Liver (tissue), 9 donors: Measurements from ENCODE around the gene SPAG16. TPM values are rescaled to one million over a fixed set of nuclear protein-coding genes. Genes with fewer than 3 reads are reported as not detected.

ENCODE experiments used
- DNase-seq: peaks from one replicate; pipeline ENCODE4 v3.0.0-alpha.2; 2017; ENCODE audit warnings: low spot score
- H3K27ac ChIP-seq, 2 donors: one replicate each; pipeline ENCODE4 v1.7.0; 2013; ENCODE audit warnings: inconsistent platforms in 2 of 2, low read length in 2 of 2, control low read depth in 1 of 2, low read depth in 1 of 2, mild to moderate bottlenecking in 1 of 2
- H3K27me3 ChIP-seq, 4 donors: one replicate each; pipeline versions ENCODE4 v1.6.1 to v1.7.0; 2013; ENCODE audit warnings: low read length in 3 of 4, inconsistent platforms in 1 of 4, mild to moderate bottlenecking in 1 of 4, moderate library complexity in 1 of 4; ENCODE audit not compliant: control insufficient read depth in 4 of 4, insufficient read depth in 4 of 4
- H3K36me3 ChIP-seq, 4 donors: one replicate each; pipeline versions ENCODE4 v1.6.1 to v1.7.0; 2013; ENCODE audit warnings: low read length in 3 of 4, mild to moderate bottlenecking in 3 of 4, low read depth in 1 of 4, moderate library complexity in 1 of 4; ENCODE audit not compliant: control insufficient read depth in 4 of 4, insufficient read depth in 3 of 4
- H3K4me1 ChIP-seq, 4 donors: one replicate each; pipeline versions ENCODE4 v1.6.1 to v1.7.0; 2013; ENCODE audit warnings: low read length in 3 of 4, mild to moderate bottlenecking in 3 of 4, moderate library complexity in 1 of 4; ENCODE audit not compliant: control insufficient read depth in 4 of 4, insufficient read depth in 4 of 4
- H3K4me3 ChIP-seq, 3 donors: one replicate each; pipeline versions ENCODE4 v1.6.1 to v1.7.0; 2013; ENCODE audit warnings: low read length in 3 of 3, control low read depth in 1 of 3, low read depth in 1 of 3, mild to moderate bottlenecking in 1 of 3
- H3K9ac ChIP-seq, 2 donors: one replicate each; pipeline ENCODE4 v1.7.0; 2013; ENCODE audit warnings: low read length in 2 of 2, mild to moderate bottlenecking in 2 of 2, moderate library complexity in 2 of 2, control low read depth in 1 of 2, low read depth in 1 of 2
- H3K9me3 ChIP-seq, 4 donors: one replicate each; pipeline versions ENCODE4 v1.6.1 to v1.7.0; 2013; ENCODE audit warnings: low read length in 3 of 4; ENCODE audit not compliant: control insufficient read depth in 4 of 4
- EGR1 ChIP-seq, 2 donors: IDR thresholded peaks; 2 replicates each; pipeline ENCODE4 v1.6.1; 2016 to 2018; ENCODE audit warnings: antibody characterized with exemption in 2 of 2, low read depth in 2 of 2
- FOXA1 ChIP-seq: IDR thresholded peaks from 2 replicates; pipeline ENCODE4 v1.6.1; 2016; ENCODE audit warnings: antibody characterized with exemption
- FOXA2 ChIP-seq: IDR thresholded peaks from 2 replicates; pipeline ENCODE4 v1.6.1; 2016; ENCODE audit warnings: antibody characterized with exemption
- GABPA ChIP-seq, 2 donors: IDR thresholded peaks in 1 of 2; conservative IDR thresholded peaks in 1 of 2; 2 replicates each; pipeline ENCODE4 v1.6.1; 2016; ENCODE audit warnings: antibody characterized with exemption in 2 of 2, mild to moderate bottlenecking in 1 of 2, moderate library complexity in 1 of 2
- HNF4A ChIP-seq, 2 donors: conservative IDR thresholded peaks; 2 replicates each; pipeline ENCODE4 v1.6.1; 2016; ENCODE audit warnings: antibody characterized with exemption in 2 of 2, mild to moderate bottlenecking in 2 of 2
- HNF4G ChIP-seq: IDR thresholded peaks from 2 replicates; pipeline ENCODE4 v1.6.1; 2016; ENCODE audit warnings: antibody characterized with exemption
- JUND ChIP-seq, 2 donors: IDR thresholded peaks; 2 replicates each; pipeline ENCODE4 v1.6.1; 2016; ENCODE audit warnings: antibody characterized with exemption in 2 of 2
- RAD21 ChIP-seq, 2 donors: IDR thresholded peaks; 2 replicates each; pipeline ENCODE4 v1.6.1; 2016; ENCODE audit warnings: antibody characterized with exemption in 2 of 2, mild to moderate bottlenecking in 2 of 2
- RXRA ChIP-seq, 2 donors: IDR thresholded peaks; 2 replicates each; pipeline ENCODE4 v1.6.1; 2017 to 2018; ENCODE audit warnings: antibody characterized with exemption in 2 of 2, mild to moderate bottlenecking in 1 of 2
- SP1 ChIP-seq: IDR thresholded peaks from 2 replicates; pipeline ENCODE4 v1.6.1; 2018; ENCODE audit warnings: antibody characterized with exemption, mild to moderate bottlenecking
- TAF1 ChIP-seq: conservative IDR thresholded peaks from 2 replicates; pipeline ENCODE4 v1.6.1; 2016; ENCODE audit warnings: antibody characterized with exemption, mild to moderate bottlenecking
- YY1 ChIP-seq: IDR thresholded peaks from 2 replicates; pipeline ENCODE4 v1.6.1; 2016; ENCODE audit warnings: antibody characterized with exemption, mild to moderate bottlenecking
- ZBTB33 ChIP-seq: IDR thresholded peaks from 2 replicates; pipeline ENCODE4 v1.6.1; 2016; ENCODE audit warnings: antibody characterized with exemption
- WGBS: extraction: QIAGEN DNeasy Blood & Tissue Kit; methylation state at CpG from one replicate; pipeline ENCODE4 v1.1.7; 2013; 5-methylcytosine and 5-hydroxymethylcytosine counted together
- polyA plus RNA-seq, 2 donors: library from polyadenylated mRNA; stranded (reverse) in 1 of 2; unstranded in 1 of 2; fragments of 200-250 nt in 1 of 2; fragments of >200 nt in 1 of 2; fragmentation: Nextera tagmentation in 1 of 2; extraction: Ambion mirVana in 1 of 2; gene quantifications; one replicate each; pipeline versions ENCODE4 v1.2.1 to v1.2.3, GENCODE V29; 2013 to 2015
- total RNA-seq, 2 donors: library from RNA; depleted of rRNA; stranded (reverse); fragments of >200 nt; gene quantifications; one replicate each; pipeline ENCODE4 v1.2.3, GENCODE V29; 2014
- TF ChIP-seq, protein P1 (sequence below): fragments of 150-350 bp; IDR thresholded peaks from 2 replicates; pipeline ENCODE4 v1.5.1; 2017; ENCODE audit warnings: improper control_type of control experiment, low read depth, low read length; ENCODE audit not compliant: missing input control
- TF ChIP-seq, protein P2 (sequence below): IDR thresholded peaks from 2 replicates; pipeline ENCODE4 v1.6.1; 2016; ENCODE audit warnings: antibody characterized with exemption
- TF ChIP-seq, protein P3 (sequence below): IDR thresholded peaks from 2 replicates; pipeline ENCODE4 v1.6.1; 2016; ENCODE audit warnings: antibody characterized with exemption, mild to moderate bottlenecking
- donor health status: healthy.
- donor health status: healthy.
- donor health status: healthy.
- donor health status: healthy.
- donor health status: healthy.

The SPAG16 gene
- total and polyA plus RNA-seq, 4 donors = 6.4 to 12.7 (median 11.4) TPM

DNA sequence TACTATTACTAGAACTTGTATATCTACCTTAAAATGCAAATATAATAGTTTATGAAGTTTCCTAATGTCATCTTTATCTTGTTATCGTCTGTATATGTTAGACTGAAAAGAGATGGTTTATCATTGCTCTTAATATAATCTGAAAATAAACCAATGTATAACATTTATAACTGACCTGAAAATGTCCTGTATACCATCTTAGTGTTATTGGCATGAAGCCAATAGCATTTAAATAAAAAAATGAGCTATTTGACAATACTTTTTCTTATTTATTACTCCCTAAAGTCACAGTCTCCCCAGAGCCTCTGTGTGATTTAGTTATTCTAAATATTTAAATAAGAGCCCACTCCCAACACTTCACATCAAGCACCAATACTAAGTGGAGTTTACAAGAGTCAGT, 1128.4 kb downstream of the SPAG16 start:
- H3K4me3 ChIP-seq = no peak overlapping the region
- no peaks in the 10 kb centered on the region for H3K27me3 ChIP-seq
- WGBS = 65% methylated on average over 1 of the region's 1 CpG
- no peak overlapping the region for H3K9ac ChIP-seq
- no peak for DNase-seq
- H3K27ac ChIP-seq = no peak overlapping the region
- peaks cover 0 to 2% (median 0%) of the 10 kb centered on the region in 4 donors for H3K9me3 ChIP-seq
- no peaks in the 10 kb centered on the region for H3K36me3 ChIP-seq
- H3K4me1 ChIP-seq = no peaks in the 10 kb centered on the region
- TF ChIP-seq YY1 = no peak
- TF ChIP-seq SP1 = no peak
- no peak for TF ChIP-seq FOXA2
- no peak for TF ChIP-seq HNF4A (conservative IDR thresholded peaks at IDR 0.05)
- TF ChIP-seq TAF1 = no peak
- no peak for TF ChIP-seq RAD21 (IDR thresholded peaks at IDR 0.05)
- no peak for TF ChIP-seq GABPA (IDR thresholded peaks at IDR 0.05 in 1 of 2, conservative IDR thresholded peaks at IDR 0.05 in 1 of 2)
- TF ChIP-seq, protein P1, sequence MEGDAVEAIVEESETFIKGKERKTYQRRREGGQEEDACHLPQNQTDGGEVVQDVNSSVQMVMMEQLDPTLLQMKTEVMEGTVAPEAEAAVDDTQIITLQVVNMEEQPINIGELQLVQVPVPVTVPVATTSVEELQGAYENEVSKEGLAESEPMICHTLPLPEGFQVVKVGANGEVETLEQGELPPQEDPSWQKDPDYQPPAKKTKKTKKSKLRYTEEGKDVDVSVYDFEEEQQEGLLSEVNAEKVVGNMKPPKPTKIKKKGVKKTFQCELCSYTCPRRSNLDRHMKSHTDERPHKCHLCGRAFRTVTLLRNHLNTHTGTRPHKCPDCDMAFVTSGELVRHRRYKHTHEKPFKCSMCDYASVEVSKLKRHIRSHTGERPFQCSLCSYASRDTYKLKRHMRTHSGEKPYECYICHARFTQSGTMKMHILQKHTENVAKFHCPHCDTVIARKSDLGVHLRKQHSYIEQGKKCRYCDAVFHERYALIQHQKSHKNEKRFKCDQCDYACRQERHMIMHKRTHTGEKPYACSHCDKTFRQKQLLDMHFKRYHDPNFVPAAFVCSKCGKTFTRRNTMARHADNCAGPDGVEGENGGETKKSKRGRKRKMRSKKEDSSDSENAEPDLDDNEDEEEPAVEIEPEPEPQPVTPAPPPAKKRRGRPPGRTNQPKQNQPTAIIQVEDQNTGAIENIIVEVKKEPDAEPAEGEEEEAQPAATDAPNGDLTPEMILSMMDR = no peak
- TF ChIP-seq, protein P2, sequence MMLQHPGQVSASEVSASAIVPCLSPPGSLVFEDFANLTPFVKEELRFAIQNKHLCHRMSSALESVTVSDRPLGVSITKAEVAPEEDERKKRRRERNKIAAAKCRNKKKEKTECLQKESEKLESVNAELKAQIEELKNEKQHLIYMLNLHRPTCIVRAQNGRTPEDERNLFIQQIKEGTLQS = no peak
- TF ChIP-seq HNF4G = no peak
- no peak for TF ChIP-seq EGR1 (IDR thresholded peaks at IDR 0.05; ENCODE audit: low read depth in 2 of 2)
- no peak for TF ChIP-seq RXRA (IDR thresholded peaks at IDR 0.05)
- TF ChIP-seq, protein P3, sequence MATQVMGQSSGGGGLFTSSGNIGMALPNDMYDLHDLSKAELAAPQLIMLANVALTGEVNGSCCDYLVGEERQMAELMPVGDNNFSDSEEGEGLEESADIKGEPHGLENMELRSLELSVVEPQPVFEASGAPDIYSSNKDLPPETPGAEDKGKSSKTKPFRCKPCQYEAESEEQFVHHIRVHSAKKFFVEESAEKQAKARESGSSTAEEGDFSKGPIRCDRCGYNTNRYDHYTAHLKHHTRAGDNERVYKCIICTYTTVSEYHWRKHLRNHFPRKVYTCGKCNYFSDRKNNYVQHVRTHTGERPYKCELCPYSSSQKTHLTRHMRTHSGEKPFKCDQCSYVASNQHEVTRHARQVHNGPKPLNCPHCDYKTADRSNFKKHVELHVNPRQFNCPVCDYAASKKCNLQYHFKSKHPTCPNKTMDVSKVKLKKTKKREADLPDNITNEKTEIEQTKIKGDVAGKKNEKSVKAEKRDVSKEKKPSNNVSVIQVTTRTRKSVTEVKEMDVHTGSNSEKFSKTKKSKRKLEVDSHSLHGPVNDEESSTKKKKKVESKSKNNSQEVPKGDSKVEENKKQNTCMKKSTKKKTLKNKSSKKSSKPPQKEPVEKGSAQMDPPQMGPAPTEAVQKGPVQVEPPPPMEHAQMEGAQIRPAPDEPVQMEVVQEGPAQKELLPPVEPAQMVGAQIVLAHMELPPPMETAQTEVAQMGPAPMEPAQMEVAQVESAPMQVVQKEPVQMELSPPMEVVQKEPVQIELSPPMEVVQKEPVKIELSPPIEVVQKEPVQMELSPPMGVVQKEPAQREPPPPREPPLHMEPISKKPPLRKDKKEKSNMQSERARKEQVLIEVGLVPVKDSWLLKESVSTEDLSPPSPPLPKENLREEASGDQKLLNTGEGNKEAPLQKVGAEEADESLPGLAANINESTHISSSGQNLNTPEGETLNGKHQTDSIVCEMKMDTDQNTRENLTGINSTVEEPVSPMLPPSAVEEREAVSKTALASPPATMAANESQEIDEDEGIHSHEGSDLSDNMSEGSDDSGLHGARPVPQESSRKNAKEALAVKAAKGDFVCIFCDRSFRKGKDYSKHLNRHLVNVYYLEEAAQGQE = no peak
- no peak for TF ChIP-seq ZBTB33
- TF ChIP-seq FOXA1 = no peak

- no peaks in the 10 kb centered on the region for H3K27me3 ChIP-seq
- no peak for TF ChIP-seq JUND (IDR thresholded peaks at IDR 0.05)
- TF ChIP-seq FOXA1 = no peak
- no peaks in the 10 kb centered on the region for H3K4me1 ChIP-seq
- H3K4me3 ChIP-seq = no peak overlapping the region
- no peaks in the 10 kb centered on the region for H3K36me3 ChIP-seq
- H3K27ac ChIP-seq = no peak overlapping the region
- H3K9me3 ChIP-seq = no peaks in the 10 kb centered on the region
- 90% methylated on average over 4 of the region's 4 CpGs for WGBS
- no peak for DNase-seq
- no peak overlapping the region for H3K9ac ChIP-seq
Measured at GRCh38 chr2:214436470-214436869, 1152.2 kb downstream of the SPAG16 start.
